GM12878 (cell line): ENCODE results near the gene ANKRD13B. TPM values are rescaled to one million over a fixed set of nuclear protein-coding genes. Genes with fewer than 3 reads are reported as not detected.
A peak's percentile ranks its signal among the peaks of the same experiment; 100 is the strongest.

Experiments used
- BHLHE40 ChIP-seq, 2 experiments: fragments of 450-650 bp in 1 of 2; IDR thresholded peaks; 2 replicates each; pipeline ENCODE4 v1.6.1; 2011 to 2017; ENCODE audit warnings: low read depth in 2 of 2, borderline replicate concordance in 1 of 2, improper control_type of control experiment in 1 of 2, low read length in 1 of 2, mild to moderate bottlenecking in 1 of 2
- CHD2 ChIP-seq: IDR thresholded peaks from 2 replicates; pipeline ENCODE4 v1.6.1; 2011; ENCODE audit warnings: low read depth, low read length, improper control_type of control experiment, borderline replicate concordance
- CREM ChIP-seq: IDR thresholded peaks from 2 replicates; pipeline ENCODE4 v1.6.1; 2014; ENCODE audit warnings: antibody characterized with exemption, low read depth
- CTCF ChIP-seq, 3 experiments: IDR thresholded peaks in 2 of 3; conservative IDR thresholded peaks in 1 of 3; 2 replicates each; pipeline ENCODE4 v1.5.1; 2011; ENCODE audit warnings: low read depth in 3 of 3, low read length in 3 of 3, mild to moderate bottlenecking in 3 of 3, control low read depth in 2 of 3, moderate library complexity in 2 of 3, inconsistent platforms in 1 of 3, mixed read lengths in 1 of 3; ENCODE audit not compliant: control insufficient read depth in 2 of 3, insufficient read depth in 1 of 3; ENCODE audit errors: extremely low read depth in 1 of 3
- DPF2 ChIP-seq: fragments of 450-650 bp; IDR thresholded peaks from 2 replicates; pipeline ENCODE4 v1.6.1; 2017; ENCODE audit warnings: mild to moderate bottlenecking
- GATAD2B ChIP-seq: fragments of 450-650 bp; conservative IDR thresholded peaks from 2 replicates; pipeline ENCODE4 v1.6.1; 2017; ENCODE audit warnings: low read depth, mild to moderate bottlenecking, moderate library complexity
- IKZF1 ChIP-seq: fragments of 450-650 bp; conservative IDR thresholded peaks from 2 replicates; pipeline ENCODE4 v1.6.1; 2017; ENCODE audit warnings: antibody characterized with exemption, mild to moderate bottlenecking
- MAX ChIP-seq: IDR thresholded peaks from 2 replicates; pipeline ENCODE4 v1.6.1; 2012; ENCODE audit warnings: low read depth, low read length, improper control_type of control experiment
- NR2C1 ChIP-seq: fragments of 450-650 bp; IDR thresholded peaks from 2 replicates; pipeline ENCODE4 v1.6.1; 2017; ENCODE audit warnings: antibody characterized with exemption, mild to moderate bottlenecking, moderate library complexity
- PBX3 ChIP-seq: IDR thresholded peaks from 2 replicates; pipeline ENCODE4 v1.6.1; 2011; ENCODE audit warnings: mild to moderate bottlenecking, low read depth, low read length, moderate library complexity; ENCODE audit not compliant: insufficient replicate concordance
- RFX5 ChIP-seq: IDR thresholded peaks from 2 replicates; pipeline ENCODE4 v1.6.1; 2011; ENCODE audit warnings: low read depth, low read length, improper control_type of control experiment
- SMARCA5 ChIP-seq: fragments of 450-650 bp; IDR thresholded peaks from 2 replicates; pipeline ENCODE4 v1.6.1; 2017; ENCODE audit warnings: mild to moderate bottlenecking
- SP1 ChIP-seq: IDR thresholded peaks from one replicate; pipeline ENCODE4 v1.6.1; 2011; ENCODE audit warnings: low read depth, low read length
- YY1 ChIP-seq: IDR thresholded peaks from 2 replicates; pipeline ENCODE4 v1.6.1; 2011; ENCODE audit warnings: low read depth, mild to moderate bottlenecking, low read length
- ZNF687 ChIP-seq: fragments of 450-650 bp; IDR thresholded peaks from 2 replicates; pipeline ENCODE4 v1.6.1; 2017; ENCODE audit warnings: mild to moderate bottlenecking, moderate library complexity
- polyA plus RNA-seq, 11 experiments: library from polyadenylated mRNA; depleted of rRNA in 4 of 11; unstranded in 6 of 11; stranded (reverse) in 5 of 11; fragments of >200 nt; fragmentation: Nextera tagmentation in 4 of 11; fragmentation: Illumina TruSeq in 1 of 11; extraction: Ambion mirVana in 4 of 11; extraction: Trizol in 1 of 11; gene quantifications; 1 replicate in 1 of 11; 2 replicates in 10 of 11; pipeline versions ENCODE4 v1.2.1 to v1.2.3, GENCODE V29; 2011 to 2016; ENCODE audit warnings: inconsistent platforms in 2 of 11, missing spikeins in 2 of 11, low read depth in 1 of 11
- total RNA-seq, 4 experiments: library from RNA; depleted of rRNA in 3 of 4; stranded (reverse); fragments of >200 nt in 3 of 4; fragmentation: Illumina TruSeq in 1 of 4; extraction: Trizol in 1 of 4; gene quantifications; 2 replicates each; pipeline versions ENCODE4 v1.2.1 to v1.2.3, GENCODE V29; 2013 to 2021
- TF ChIP-seq, protein P1 (sequence below): fragments of 450-650 bp; conservative IDR thresholded peaks from 2 replicates; pipeline ENCODE4 v1.6.1; 2017; ENCODE audit warnings: mild to moderate bottlenecking, moderate library complexity
- TF ChIP-seq, protein P2 (sequence below): fragments of 450-650 bp; IDR thresholded peaks from 2 replicates; pipeline ENCODE4 v1.6.1; 2016; ENCODE audit warnings: mild to moderate bottlenecking

Gene ANKRD13B
- total and polyA plus RNA-seq, 10 of the 15 experiments (the other 5 are each of a cell fraction or from before 2014, with no cell fraction given), result 0.18 to 15.0 (median 2.8) TPM

GRCh38 chr17:29572691-29573557, 20.0 kb upstream of the ANKRD13B start (continued):
- TF ChIP-seq MAX (peak; percentile 87), YY1 (0 out of 2 replicates have a peak, but pooled peaks have one; percentile 49), SMARCA5 (peak; percentile 71; the same call in 1 of the 2 replicates), SP1 (peak; percentile 16), GATAD2B (0 out of 2 replicates have a peak, but pooled peaks have one; percentile 53), BHLHE40 (IDR thresholded peaks at IDR 0.05; ENCODE audit: borderline replicate concordance in 1 of 2, low read depth in 2 of 2, low read length in 1 of 2) (peak in 1 of 2 experiments; percentile 87; a peak in 2 of 4 replicates), CHD2 (0 out of 2 replicates have a peak, but pooled peaks have one; percentile 28), DPF2 (peak; percentile 39; the same call in 1 of the 2 replicates), PBX3 (peak; percentile 67), NR2C1 (peak; percentile 77), CREM (no peak), RFX5 (no peak), CTCF (IDR thresholded peaks at IDR 0.05 in 2 of 3, conservative IDR thresholded peaks at IDR 0.05 in 1 of 3; ENCODE audit: control insufficient read depth in 2 of 3, extremely low read depth in 1 of 3, insufficient read depth in 1 of 3, low read depth in 3 of 3, low read length in 3 of 3) (peak; percentile 50 to 75 (median 75)), IKZF1 (peak; percentile 50; the same call in 1 of the 2 replicates), ZNF687 (peak; percentile 84)
- TF ChIP-seq, protein P1, sequence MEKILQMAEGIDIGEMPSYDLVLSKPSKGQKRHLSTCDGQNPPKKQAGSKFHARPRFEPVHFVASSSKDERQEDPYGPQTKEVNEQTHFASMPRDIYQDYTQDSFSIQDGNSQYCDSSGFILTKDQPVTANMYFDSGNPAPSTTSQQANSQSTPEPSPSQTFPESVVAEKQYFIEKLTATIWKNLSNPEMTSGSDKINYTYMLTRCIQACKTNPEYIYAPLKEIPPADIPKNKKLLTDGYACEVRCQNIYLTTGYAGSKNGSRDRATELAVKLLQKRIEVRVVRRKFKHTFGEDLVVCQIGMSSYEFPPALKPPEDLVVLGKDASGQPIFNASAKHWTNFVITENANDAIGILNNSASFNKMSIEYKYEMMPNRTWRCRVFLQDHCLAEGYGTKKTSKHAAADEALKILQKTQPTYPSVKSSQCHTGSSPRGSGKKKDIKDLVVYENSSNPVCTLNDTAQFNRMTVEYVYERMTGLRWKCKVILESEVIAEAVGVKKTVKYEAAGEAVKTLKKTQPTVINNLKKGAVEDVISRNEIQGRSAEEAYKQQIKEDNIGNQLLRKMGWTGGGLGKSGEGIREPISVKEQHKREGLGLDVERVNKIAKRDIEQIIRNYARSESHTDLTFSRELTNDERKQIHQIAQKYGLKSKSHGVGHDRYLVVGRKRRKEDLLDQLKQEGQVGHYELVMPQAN, result no peak; the same call in 1 of the 2 replicates
- TF ChIP-seq, protein P2, sequence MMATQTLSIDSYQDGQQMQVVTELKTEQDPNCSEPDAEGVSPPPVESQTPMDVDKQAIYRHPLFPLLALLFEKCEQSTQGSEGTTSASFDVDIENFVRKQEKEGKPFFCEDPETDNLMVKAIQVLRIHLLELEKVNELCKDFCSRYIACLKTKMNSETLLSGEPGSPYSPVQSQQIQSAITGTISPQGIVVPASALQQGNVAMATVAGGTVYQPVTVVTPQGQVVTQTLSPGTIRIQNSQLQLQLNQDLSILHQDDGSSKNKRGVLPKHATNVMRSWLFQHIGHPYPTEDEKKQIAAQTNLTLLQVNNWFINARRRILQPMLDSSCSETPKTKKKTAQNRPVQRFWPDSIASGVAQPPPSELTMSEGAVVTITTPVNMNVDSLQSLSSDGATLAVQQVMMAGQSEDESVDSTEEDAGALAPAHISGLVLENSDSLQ, result peak; percentile 74
